Measurements from ENCODE around the gene HLA-G.

The HLA-G gene

GRCh38 chr6:29841030-29841429, 13.4 kb downstream of the HLA-G start:
- Histone ChIP-seq H3F3A (ENCODE audit: low read depth) (no peaks in the 10 kb centered on the region), H3K36me3 (ENCODE audit: insufficient read depth, low read length) (no peaks in the 10 kb centered on the region), H3K79me2 (ENCODE audit: insufficient read depth, low read length) (no peaks in the 10 kb centered on the region), H3K4me1 (ENCODE audit: insufficient read depth, low read length, poor library complexity, severe bottlenecking) (no peaks in the 10 kb centered on the region), H4K20me1 (ENCODE audit: insufficient read depth, low read length, poor library complexity, severe bottlenecking) (no peaks in the 10 kb centered on the region), H3K9me2 (replicated peaks; ENCODE audit: low read depth, low read length) (no peaks in the 10 kb centered on the region), H3K9me3 (ENCODE audit: insufficient read depth, low read depth, low read length) (no peaks in the 10 kb centered on the region), H3K27me3 (ENCODE audit: insufficient read depth, low read length, poor library complexity, severe bottlenecking) (no peaks in the 10 kb centered on the region), H2AFZ (ENCODE audit: low read length) (no peak overlapping the region), H3K4me2 (ENCODE audit: low read depth, low read length, poor library complexity, severe bottlenecking) (no peak overlapping the region), H3K9ac (ENCODE audit: low read depth, low read length, poor library complexity, severe bottlenecking) (no peak overlapping the region), H3K4me3 (ENCODE audit: low read length, poor library complexity, severe bottlenecking) (no peak overlapping the region)
- TF ChIP-seq EZH2phosphoT487 (IDR thresholded peaks at IDR 0.05; ENCODE audit: borderline replicate concordance), result no peak
- no peak for TF ChIP-seq CTCF (conservative IDR thresholded peaks at IDR 0.05; ENCODE audit: low read length)

GRCh38 chr6:29845405-29846006, 17.9 kb downstream of the HLA-G start:
- Histone ChIP-seq H3K4me1 (ENCODE audit: insufficient read depth, low read length, poor library complexity, severe bottlenecking) (no peaks in the 10 kb centered on the region), H3F3A (ENCODE audit: low read depth) (no peaks in the 10 kb centered on the region), H3K9ac (ENCODE audit: low read depth, low read length, poor library complexity, severe bottlenecking) (no peak overlapping the region), H3K9me3 (ENCODE audit: insufficient read depth, low read depth, low read length) (no peaks in the 10 kb centered on the region), H3K9me2 (replicated peaks; ENCODE audit: low read depth, low read length) (no peaks in the 10 kb centered on the region), H4K20me1 (ENCODE audit: insufficient read depth, low read length, poor library complexity, severe bottlenecking) (no peaks in the 10 kb centered on the region), H3K36me3 (ENCODE audit: insufficient read depth, low read length) (no peaks in the 10 kb centered on the region), H2AFZ (ENCODE audit: low read length) (no peak overlapping the region), H3K79me2 (ENCODE audit: insufficient read depth, low read length) (no peaks in the 10 kb centered on the region), H3K27me3 (ENCODE audit: insufficient read depth, low read length, poor library complexity, severe bottlenecking) (no peaks in the 10 kb centered on the region), H3K4me3 (ENCODE audit: low read length, poor library complexity, severe bottlenecking) (no peak overlapping the region), H3K4me2 (ENCODE audit: low read depth, low read length, poor library complexity, severe bottlenecking) (no peak overlapping the region)
- TF ChIP-seq EZH2phosphoT487 (IDR thresholded peaks at IDR 0.05; ENCODE audit: borderline replicate concordance) (no peak), CTCF (conservative IDR thresholded peaks at IDR 0.05; ENCODE audit: low read length) (no peak)

GRCh38 chr6:29847871-29848630, 20.4 kb downstream of the HLA-G start:
- no peaks in the 10 kb centered on the region for H3K9me2 ChIP-seq (replicated peaks; ENCODE audit: low read depth, low read length)
- no peaks in the 10 kb centered on the region for H4K20me1 ChIP-seq (ENCODE audit: insufficient read depth, low read length, poor library complexity, severe bottlenecking)
- H3K27me3 ChIP-seq (ENCODE audit: insufficient read depth, low read length, poor library complexity, severe bottlenecking), result no peaks in the 10 kb centered on the region
- no peak overlapping the region for H3K4me2 ChIP-seq (ENCODE audit: low read depth, low read length, poor library complexity, severe bottlenecking)
- H3K36me3 ChIP-seq (ENCODE audit: insufficient read depth, low read length), result no peaks in the 10 kb centered on the region
- TF ChIP-seq EZH2phosphoT487 (IDR thresholded peaks at IDR 0.05; ENCODE audit: borderline replicate concordance) (no peak), CTCF (conservative IDR thresholded peaks at IDR 0.05; ENCODE audit: low read length) (peak; percentile 98)
- H2AFZ ChIP-seq (ENCODE audit: low read length), result no peak overlapping the region
- no peaks in the 10 kb centered on the region for H3F3A ChIP-seq (ENCODE audit: low read depth)
- no peak overlapping the region for H3K4me3 ChIP-seq (ENCODE audit: low read length, poor library complexity, severe bottlenecking)
- H3K9ac ChIP-seq (ENCODE audit: low read depth, low read length, poor library complexity, severe bottlenecking), result no peak overlapping the region
- H3K9me3 ChIP-seq (ENCODE audit: insufficient read depth, low read depth, low read length), result no peaks in the 10 kb centered on the region
- H3K4me1 ChIP-seq (ENCODE audit: insufficient read depth, low read length, poor library complexity, severe bottlenecking), result no peaks in the 10 kb centered on the region
- no peaks in the 10 kb centered on the region for H3K79me2 ChIP-seq (ENCODE audit: insufficient read depth, low read length)

All from Loucy (cell line).